Cardiac ventricle fibroblast (primary cell): ENCODE results near the gene FBXO45. TPM values are rescaled to one million over a fixed set of nuclear protein-coding genes. Genes with fewer than 3 reads are reported as not detected.

ENCODE experiments used
- total RNA-seq: library from RNA; depleted of rRNA; stranded (reverse); fragments of >200 nt; gene quantifications from 2 replicates; pipeline ENCODE4 v1.2.3, GENCODE V29; 2015

Gene FBXO45
- total RNA-seq = 4.4 and 5.9 TPM in 2 replicates

GRCh38 chr3:196568246-196569002, at the start of gene FBXO45, which contains the start of gene WDR53:
Gene FBXO45, plus strand, starts transcription at chr3:196568660. Its CDS starts 325 bp downstream, at chr3:196568985.
Gene WDR53, minus strand, starts transcription at chr3:196568554. Its CDS starts 7,079 bp downstream, at chr3:196561475.

Other genes with a start within 250 kb of the FBXO45 start
- not detected in 2 replicates for gene TM4SF19, start 230.3 kb upstream of the FBXO45 start, total RNA-seq
- gene UBXN7, start 136.2 kb upstream of the FBXO45 start, total RNA-seq = 19.7 and 21.7 TPM in 2 replicates
- 14.0 and 14.9 TPM in 2 replicates for gene RNF168, start 64.9 kb upstream of the FBXO45 start, total RNA-seq
- not detected in 2 replicates for gene SMCO1, start 53.3 kb upstream of the FBXO45 start, total RNA-seq
- gene WDR53, start 106 bp upstream of the FBXO45 start, total RNA-seq = 3.2 and 4.9 TPM in 2 replicates
- 0.59 and 1.5 TPM in 2 replicates for gene NRROS, start 71.0 kb downstream of the FBXO45 start, total RNA-seq
- gene CEP19, start 143.6 kb downstream of the FBXO45 start, total RNA-seq = 3.2 and 4.7 TPM in 2 replicates
- 19.4 and 27.7 TPM in 2 replicates for gene PIGX, start 143.7 kb downstream of the FBXO45 start, total RNA-seq
- 32.6 and 32.9 TPM in 2 replicates for gene PAK2, start 171.2 kb downstream of the FBXO45 start, total RNA-seq